GM21390 (cell line): ENCODE data around the gene TTLL5.

Source experiments
- ATAC-seq: cut with Tn5 transposase; IDR thresholded peaks from one replicate; pipeline ENCODE4 v1.9.1; 2021; ENCODE audit not compliant: unreplicated experiment

TTLL5 gene

GRCh38 chr14:75700295-75700694 is 39.2 kb downstream of the TTLL5 start:
- no peak for ATAC-seq

- no peak for ATAC-seq
Measured at GRCh38 chr14:75702122-75702521, 41.1 kb downstream of the TTLL5 start.

GRCh38 chr14:75702616-75703261 is 41.7 kb downstream of the TTLL5 start:
- no peak for ATAC-seq

- ATAC-seq, result no peak
Measured at GRCh38 chr14:75703467-75703866, 42.4 kb downstream of the TTLL5 start.

- no peak for ATAC-seq
Measured at GRCh38 chr14:75705014-75705413, 44.0 kb downstream of the TTLL5 start.

GRCh38 chr14:75709207-75709812 is 48.3 kb downstream of the TTLL5 start:
- ATAC-seq, result no peak

- ATAC-seq, result no peak
Measured at GRCh38 chr14:75711105-75711795, 50.2 kb downstream of the TTLL5 start.

GRCh38 chr14:75711796-75712211 is 50.8 kb downstream of the TTLL5 start:
- ATAC-seq, result no peak

GRCh38 chr14:75714991-75715390 is 53.9 kb downstream of the TTLL5 start:
- no peak for ATAC-seq

- no peak for ATAC-seq
Measured at GRCh38 chr14:75715926-75716780, 55.1 kb downstream of the TTLL5 start.

- ATAC-seq, result no peak
Measured at GRCh38 chr14:75717729-75718128, 56.7 kb downstream of the TTLL5 start.

GRCh38 chr14:75718199-75718598 is 57.2 kb downstream of the TTLL5 start:
- ATAC-seq, result no peak

GRCh38 chr14:75720116-75720515 is 59.1 kb downstream of the TTLL5 start:
- ATAC-seq, result no peak

- ATAC-seq, result no peak
Measured at GRCh38 chr14:75720842-75721498, 59.9 kb downstream of the TTLL5 start.

- no peak for ATAC-seq
Measured at GRCh38 chr14:75723716-75724115, 62.7 kb downstream of the TTLL5 start.

- ATAC-seq, result peak; percentile 49
Measured at GRCh38 chr14:75724414-75725204, 63.6 kb downstream of the TTLL5 start.

GRCh38 chr14:75725481-75725880 is 64.4 kb downstream of the TTLL5 start:
- no peak for ATAC-seq

- no peak for ATAC-seq
Measured at GRCh38 chr14:75726321-75726720, 65.3 kb downstream of the TTLL5 start.

- ATAC-seq, result no peak
Measured at GRCh38 chr14:75727124-75727523, 66.1 kb downstream of the TTLL5 start.

GRCh38 chr14:75732888-75733287 is 71.8 kb downstream of the TTLL5 start:
- no peak for ATAC-seq
